LNCaP clone FGC (cell line): ENCODE measurements around the gene TRIM2.

Experiments used
- DNase-seq: peaks from one replicate; pipeline ENCODE4 v3.0.0-alpha.2; 2011; ENCODE audit warnings: low read depth
- H3K4me3 ChIP-seq: 2 replicates; pipeline ENCODE4 v1.5.1; 2011; ENCODE audit warnings: mild to moderate bottlenecking, low read depth, low read length, control low read depth
- TF ChIP-seq, protein P1 (sequence below): IDR thresholded peaks from 2 replicates; pipeline ENCODE4 v1.5.1; 2012; ENCODE audit warnings: mild to moderate bottlenecking; ENCODE audit not compliant: control insufficient read depth, insufficient read depth; ENCODE audit errors: extremely low read depth

TRIM2 gene

GRCh38 chr4:153222707-153223426 lies 18.6 kb downstream of the TRIM2 start:
- no peak for DNase-seq
- no peak overlapping the region for H3K4me3 ChIP-seq

DNA sequence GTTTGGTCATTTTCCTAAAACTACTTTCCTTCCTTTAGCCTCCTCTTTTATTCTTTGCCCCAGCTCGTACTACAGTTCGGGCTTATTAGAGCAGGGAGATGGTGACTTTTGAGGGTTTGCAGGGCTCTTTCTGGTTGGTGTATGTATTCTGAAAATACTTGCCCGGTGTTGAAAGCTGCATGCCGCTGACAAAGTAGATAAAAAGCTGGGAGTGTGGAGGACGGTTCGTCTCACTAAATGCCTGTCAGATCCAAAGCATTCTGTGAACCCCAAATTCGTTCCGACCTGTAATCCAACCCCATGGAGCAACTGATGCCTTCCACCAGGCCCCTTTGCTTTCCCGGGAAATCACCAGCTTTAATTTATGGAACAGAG lies 19.2 kb downstream of the TRIM2 start:
- TF ChIP-seq, protein P1, sequence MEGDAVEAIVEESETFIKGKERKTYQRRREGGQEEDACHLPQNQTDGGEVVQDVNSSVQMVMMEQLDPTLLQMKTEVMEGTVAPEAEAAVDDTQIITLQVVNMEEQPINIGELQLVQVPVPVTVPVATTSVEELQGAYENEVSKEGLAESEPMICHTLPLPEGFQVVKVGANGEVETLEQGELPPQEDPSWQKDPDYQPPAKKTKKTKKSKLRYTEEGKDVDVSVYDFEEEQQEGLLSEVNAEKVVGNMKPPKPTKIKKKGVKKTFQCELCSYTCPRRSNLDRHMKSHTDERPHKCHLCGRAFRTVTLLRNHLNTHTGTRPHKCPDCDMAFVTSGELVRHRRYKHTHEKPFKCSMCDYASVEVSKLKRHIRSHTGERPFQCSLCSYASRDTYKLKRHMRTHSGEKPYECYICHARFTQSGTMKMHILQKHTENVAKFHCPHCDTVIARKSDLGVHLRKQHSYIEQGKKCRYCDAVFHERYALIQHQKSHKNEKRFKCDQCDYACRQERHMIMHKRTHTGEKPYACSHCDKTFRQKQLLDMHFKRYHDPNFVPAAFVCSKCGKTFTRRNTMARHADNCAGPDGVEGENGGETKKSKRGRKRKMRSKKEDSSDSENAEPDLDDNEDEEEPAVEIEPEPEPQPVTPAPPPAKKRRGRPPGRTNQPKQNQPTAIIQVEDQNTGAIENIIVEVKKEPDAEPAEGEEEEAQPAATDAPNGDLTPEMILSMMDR, result no peak
- no peak overlapping the region for H3K4me3 ChIP-seq
- no peak for DNase-seq

More at GRCh38 chr4:153222707-153223426, 18.6 kb downstream of the TRIM2 start:
- TF ChIP-seq, protein P1, result no peak

GRCh38 chr4:153223930-153224329 lies 19.7 kb downstream of the TRIM2 start:
- H3K4me3 ChIP-seq, result no peak overlapping the region
- TF ChIP-seq, protein P1, result no peak
- DNase-seq, result no peak

DNA sequence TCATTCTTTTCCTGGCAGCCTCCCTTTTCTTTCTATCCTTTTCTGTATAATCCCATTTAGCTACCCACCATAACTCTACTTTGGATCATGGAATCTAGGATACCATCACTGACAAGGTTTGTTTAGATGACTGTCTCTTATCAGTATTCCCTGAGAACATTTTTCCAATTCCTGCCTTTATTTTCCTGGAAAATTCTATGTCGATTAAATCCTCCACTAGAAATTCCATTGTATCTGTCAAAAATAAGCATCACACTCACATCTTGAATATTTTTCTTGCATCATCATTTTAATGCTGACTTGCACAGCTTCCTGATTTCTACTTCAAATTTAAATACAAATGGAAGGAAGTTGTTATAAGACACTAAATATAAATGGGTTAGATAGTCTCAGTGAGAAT lies 20.2 kb downstream of the TRIM2 start:
- no peak for DNase-seq
- TF ChIP-seq, protein P1, result no peak
- H3K4me3 ChIP-seq, result no peak overlapping the region

DNA sequence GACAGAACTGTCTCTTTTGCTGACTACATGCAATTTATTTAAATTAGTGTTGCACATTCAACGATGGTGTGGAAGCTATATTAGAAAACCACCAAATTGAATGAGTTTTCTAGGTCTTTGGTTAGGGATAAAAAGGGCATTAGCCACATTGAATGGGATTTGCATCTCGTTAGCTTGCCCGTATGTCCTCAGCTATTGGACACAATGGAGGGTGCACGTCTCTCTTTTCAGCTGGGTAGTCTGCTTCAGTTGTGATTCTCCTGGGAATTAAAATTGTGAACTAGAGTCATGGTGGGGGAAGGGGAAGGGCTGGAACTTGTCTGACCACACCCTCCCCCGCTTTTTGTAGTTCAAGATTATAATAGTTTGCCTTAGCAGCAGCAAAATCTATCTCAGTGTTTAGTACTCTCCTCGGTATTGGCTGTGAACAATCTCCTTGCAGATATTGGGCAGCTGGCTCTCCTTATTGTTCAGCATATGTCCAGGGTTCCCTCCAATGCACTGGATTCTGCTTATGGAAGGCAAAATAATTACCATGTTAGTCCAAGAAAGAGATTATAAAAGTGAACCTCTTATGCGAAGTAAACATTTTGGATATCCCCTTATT lies 23.3 kb downstream of the TRIM2 start:
- no peak for DNase-seq
- no peak overlapping the region for H3K4me3 ChIP-seq
- TF ChIP-seq, protein P1, result no peak

DNA sequence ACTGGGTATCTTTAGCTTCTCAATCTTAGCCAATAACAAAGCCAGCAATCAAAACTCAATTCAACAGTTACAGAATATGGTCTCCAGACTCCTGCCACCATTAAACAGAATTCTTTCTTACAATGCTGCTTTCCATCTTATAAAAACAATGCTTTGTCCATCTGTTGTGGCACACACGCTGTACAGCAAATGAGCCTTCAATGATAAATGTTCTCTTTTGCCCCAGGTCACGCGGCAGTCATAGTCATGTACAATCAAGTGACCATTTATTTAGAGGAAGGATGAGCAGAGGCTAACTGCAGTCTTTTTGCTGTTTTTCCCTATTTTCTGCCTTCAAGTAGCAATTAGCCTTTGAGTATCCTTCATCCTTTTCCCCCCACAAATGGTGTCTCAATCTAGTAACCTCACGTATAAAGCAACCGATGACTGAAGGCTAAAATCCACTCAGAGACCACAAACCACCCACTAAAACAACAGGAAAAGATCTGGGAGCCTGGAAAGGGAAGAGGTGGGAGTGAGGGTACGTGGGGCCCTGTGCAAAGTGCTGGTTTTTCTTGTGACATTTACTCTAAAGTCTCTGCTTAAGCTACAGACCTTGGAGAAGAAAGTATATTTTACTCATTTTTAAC lies 24.4 kb downstream of the TRIM2 start:
- H3K4me3 ChIP-seq, result no peak overlapping the region
- TF ChIP-seq, protein P1, result no peak
- no peak for DNase-seq
